Vein endothelial cell (primary cell): ENCODE results near the gene ZWINT. TPM values are rescaled to one million over a fixed set of nuclear protein-coding genes. Genes with fewer than 3 reads are reported as not detected.

ENCODE experiments used
- total RNA-seq: library from RNA; depleted of rRNA; stranded (reverse); fragments of >200 nt; gene quantifications from 2 replicates; pipeline ENCODE4 v1.2.3, GENCODE V29; 2012

ZWINT gene
- 24.5 and 40.1 TPM in 2 replicates for total RNA-seq

GRCh38 chr10:56360967-56361612 lies at the start of gene ZWINT:
Gene ZWINT (minus strand): TSS chr10:56361259. CDS start chr10:56361236, 23 bp downstream.

